DMS79 treated with DMSO at 0.1 percent for 48 hours (cell line): Measurements from ENCODE around the gene PTPRM.

ENCODE experiments used
- DNase-seq: peaks from one replicate; lab custom pipeline; 2025; lab: John Stamatoyannopoulos, UW

The PTPRM gene

DNA sequence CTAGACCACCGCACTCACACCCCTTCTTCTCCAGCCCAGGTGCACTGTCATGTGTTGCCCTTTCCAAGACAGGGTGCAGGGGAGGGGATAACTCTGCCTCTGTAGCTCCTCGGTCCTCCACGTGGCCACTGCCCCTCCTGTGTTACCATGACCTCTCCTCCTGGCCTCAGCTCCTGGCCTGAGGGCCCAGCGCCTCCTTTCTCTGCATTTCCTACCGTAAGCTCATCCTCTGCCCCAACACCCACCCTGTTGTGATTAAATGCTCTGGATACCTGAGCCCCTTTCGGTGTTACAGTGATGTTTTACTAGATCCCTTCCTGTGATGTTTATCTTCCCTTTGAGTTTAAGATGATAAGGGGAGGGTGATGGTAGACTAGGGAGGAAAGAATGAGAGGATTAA lies 242.3 kb downstream of the PTPRM start:
- DNase-seq = no peak

DNA sequence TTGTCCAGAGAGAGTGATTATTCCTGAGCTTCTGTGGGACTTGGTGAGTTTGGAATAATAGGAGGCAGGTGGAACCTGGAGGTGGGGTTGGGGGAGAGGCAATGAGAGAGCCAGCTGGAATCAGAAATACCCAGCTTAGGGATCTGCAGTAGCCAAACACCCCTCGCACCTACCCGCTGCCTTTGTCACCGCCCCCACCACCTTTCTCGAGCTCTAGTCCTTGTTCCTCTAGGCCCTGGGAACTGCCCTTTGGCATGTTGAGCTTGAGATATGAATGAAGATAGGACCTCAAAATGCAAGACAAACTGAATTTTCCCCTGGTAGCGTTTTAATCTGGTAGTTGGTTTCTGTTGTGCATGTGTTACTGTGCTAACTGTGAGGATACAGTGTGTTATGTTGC lies 242.9 kb downstream of the PTPRM start:
- DNase-seq = no peak

GRCh38 chr18:7812431-7813063 lies 245.4 kb downstream of the PTPRM start:
- DNase-seq = no peak

- DNase-seq = no peak
These were observed 246.0 kb downstream of the PTPRM start for GRCh38 chr18:7813131-7813530.

- DNase-seq = no peak
These were observed 247.7 kb downstream of the PTPRM start for GRCh38 chr18:7814754-7815315.

- DNase-seq = no peak
These were observed 248.7 kb downstream of the PTPRM start for GRCh38 chr18:7815787-7816186.

- no peak for DNase-seq
These were observed 250.6 kb downstream of the PTPRM start for GRCh38 chr18:7817575-7818230.

DNA sequence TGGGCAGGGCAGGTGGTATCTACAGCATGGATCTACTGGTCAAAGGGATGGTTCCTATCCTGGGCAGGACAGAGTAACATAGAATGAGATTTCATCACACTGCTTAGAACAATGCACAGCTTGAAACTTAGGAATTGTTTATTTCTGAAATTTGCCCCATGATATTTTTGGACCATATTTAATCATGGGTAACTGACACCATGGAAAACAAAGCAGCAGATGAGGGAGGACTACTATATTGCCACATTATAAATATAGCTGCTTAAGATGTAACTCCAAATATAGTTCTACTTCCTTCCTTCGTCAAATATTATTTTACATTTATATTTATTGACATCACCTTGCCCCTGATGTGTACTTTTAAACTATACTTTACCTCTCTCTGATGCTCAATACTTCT lies 254.7 kb downstream of the PTPRM start:
- DNase-seq = no peak

DNA sequence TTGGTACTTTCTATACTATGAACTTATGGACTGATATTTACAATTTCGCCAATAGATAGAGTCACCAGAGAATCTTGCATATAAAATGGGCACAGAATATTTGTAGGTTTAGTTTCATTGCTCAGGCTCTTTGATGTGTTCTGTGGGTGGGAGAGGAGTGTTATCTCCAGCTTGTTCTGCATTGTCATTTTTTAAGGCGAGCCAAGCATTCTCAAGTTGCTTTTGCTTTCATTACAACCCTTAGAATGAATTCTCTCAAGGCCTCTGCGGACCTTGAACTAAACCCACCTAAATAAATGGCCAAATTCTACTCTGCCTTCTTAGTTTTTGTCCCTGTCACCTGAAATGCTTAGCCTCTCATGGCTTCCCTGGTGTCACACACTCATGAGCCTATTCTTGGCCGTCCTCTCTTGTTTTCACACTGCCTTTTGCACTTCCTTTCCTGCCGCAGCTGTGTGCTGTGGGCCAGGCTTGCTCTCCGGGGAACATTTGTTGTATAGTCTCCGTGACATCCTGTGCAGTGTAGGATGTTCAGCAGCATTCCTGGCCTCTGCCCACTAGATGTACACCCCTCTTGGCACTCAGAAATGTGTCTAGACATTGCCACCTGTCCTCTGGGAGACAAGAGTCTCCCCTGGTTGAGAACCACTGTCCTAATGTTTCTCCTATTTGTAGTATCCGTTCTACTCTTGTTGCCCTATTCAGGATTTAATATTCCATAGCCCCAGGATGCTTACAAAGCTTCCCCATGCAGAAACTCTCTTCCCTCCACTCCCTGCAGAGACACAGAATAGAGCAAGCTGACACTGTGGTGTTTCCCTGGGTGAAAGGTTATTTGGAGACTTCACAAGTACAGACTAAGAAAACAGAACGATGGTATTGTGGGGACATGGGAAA lies 255.6 kb downstream of the PTPRM start:
- DNase-seq = no peak

GRCh38 chr18:7824970-7825369 lies 257.9 kb downstream of the PTPRM start:
- DNase-seq = no peak

DNA sequence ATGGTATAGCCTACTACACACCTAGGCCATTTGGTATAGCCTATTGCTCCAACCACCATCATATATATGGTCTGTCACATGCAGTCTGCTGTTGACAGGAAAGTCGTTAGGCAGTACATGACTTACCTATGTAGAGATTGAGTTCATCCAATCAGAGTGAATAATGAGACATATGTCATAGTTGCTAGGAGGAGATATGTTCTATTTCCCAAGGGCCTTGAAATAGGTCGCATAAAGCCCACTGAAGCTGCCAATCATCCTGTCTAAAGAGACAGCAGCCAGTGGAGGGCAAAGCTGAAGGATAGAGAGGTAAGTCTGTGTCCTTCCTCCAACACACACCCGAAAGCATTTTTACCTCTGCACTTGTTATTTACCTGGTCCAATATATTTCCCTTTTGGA lies 263.4 kb downstream of the PTPRM start:
- DNase-seq = no peak

- DNase-seq = no peak
These were observed 272.4 kb downstream of the PTPRM start for GRCh38 chr18:7839548-7839947.

- no peak for DNase-seq
These were observed 273.3 kb downstream of the PTPRM start for GRCh38 chr18:7840411-7840810.

- no peak for DNase-seq
These were observed 276.9 kb downstream of the PTPRM start for GRCh38 chr18:7844017-7844416.

- no peak for DNase-seq
These were observed 277.3 kb downstream of the PTPRM start for GRCh38 chr18:7844418-7844817.

DNA sequence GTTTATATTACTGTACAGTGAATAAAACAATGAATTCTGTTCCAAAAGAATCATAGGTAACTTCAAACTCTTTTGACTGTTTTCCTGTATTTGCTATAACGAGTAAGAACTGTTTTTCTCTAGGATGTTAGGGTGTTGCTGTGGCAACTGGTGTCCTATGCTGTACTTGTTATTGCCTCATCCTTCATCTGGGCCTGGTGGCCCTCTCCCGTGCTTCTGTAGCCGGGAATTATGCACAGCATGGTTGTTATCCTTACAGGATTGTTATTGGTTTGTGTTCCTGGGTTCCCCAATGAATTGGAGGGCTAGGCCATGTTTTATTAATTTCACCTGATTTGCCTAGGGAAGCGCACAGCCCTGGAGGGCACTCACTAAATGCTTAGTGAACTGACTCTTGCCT lies 279.2 kb downstream of the PTPRM start:
- DNase-seq = no peak

DNA sequence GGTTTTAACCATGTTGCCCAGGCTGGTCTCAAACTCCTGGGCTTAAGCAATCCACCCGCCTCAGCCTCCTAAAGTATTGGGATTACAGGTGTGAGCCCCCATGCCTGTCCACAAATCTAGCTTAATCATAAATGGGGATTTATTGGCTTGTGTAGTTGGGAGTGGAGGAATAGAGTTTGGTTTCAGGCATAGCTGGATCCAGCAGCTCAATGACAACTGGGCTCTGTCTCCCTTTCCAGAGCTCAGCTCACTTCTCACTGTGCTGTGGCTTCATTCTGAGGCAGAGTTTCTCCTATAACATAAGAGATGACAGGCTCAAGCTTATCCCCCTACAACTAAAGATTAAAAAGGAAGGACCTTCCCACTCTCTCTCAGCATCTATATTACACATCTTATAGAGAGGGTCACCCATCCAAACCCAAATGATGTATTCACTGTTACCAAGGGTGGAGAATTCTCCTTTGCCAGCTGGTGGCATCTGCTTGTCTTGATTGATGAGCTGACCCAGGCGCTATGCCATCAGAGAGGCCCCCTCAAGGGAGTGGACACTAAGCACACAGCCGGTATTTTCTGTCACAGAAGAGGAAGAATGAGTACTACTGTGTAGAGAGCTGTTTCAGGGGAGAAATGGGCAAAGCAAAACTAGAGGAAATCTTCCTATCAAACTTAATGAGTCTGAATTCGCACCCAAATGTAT lies 280.4 kb downstream of the PTPRM start:
- no peak for DNase-seq

GRCh38 chr18:7848054-7848412 lies 280.9 kb downstream of the PTPRM start:
- DNase-seq = no peak

DNA sequence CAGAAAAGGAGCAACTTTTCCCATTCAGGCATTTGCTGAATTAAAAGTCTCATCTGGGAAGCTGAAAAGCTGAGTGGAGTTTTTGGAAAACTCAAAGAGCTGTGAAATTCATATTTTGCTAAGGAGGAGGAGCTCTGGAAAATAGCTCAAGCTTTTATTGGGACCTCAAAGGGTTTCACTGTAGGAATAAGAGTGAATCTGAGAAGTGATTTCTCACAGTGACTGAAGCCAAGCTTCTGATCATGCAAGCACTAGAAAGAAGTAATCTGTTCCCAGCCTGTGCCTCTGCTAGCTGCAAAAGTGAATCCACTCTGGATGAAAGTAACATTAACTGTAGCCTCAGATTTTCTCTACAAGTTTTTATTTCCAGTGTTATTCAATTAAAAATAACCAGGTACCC lies 283.3 kb downstream of the PTPRM start:
- DNase-seq = no peak

DNA sequence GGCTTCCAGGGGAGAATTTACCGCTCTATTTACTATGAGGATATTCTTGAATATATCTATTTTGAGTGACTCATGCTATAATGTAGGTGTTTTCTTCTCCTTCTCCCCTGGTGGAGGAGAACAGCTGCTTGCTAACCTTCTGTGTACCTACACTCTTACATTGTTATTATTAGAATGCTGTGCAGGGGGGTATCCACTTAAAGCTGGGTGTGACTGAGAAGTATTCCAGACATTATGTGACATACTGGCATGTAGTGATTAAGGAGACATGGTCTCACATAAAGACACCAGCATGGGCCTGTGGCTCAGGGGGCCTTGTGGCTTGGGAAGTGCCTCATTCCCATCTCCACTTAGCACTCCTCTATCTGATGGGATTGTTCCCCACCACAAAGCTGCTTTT lies 287.9 kb downstream of the PTPRM start:
- DNase-seq = no peak

- DNase-seq = no peak
These were observed 288.6 kb downstream of the PTPRM start for GRCh38 chr18:7855671-7856070.

- no peak for DNase-seq
These were observed 289.0 kb downstream of the PTPRM start for GRCh38 chr18:7856116-7856515.
